ENCODE data around the gene SYMPK. TPM values are rescaled to one million over a fixed set of nuclear protein-coding genes. Genes with fewer than 3 reads are reported as not detected.

Gene SYMPK
- total RNA-seq, 8 experiments from 2014 or later: 22.2 to 87.8 (median 39.2) TPM

DNA sequence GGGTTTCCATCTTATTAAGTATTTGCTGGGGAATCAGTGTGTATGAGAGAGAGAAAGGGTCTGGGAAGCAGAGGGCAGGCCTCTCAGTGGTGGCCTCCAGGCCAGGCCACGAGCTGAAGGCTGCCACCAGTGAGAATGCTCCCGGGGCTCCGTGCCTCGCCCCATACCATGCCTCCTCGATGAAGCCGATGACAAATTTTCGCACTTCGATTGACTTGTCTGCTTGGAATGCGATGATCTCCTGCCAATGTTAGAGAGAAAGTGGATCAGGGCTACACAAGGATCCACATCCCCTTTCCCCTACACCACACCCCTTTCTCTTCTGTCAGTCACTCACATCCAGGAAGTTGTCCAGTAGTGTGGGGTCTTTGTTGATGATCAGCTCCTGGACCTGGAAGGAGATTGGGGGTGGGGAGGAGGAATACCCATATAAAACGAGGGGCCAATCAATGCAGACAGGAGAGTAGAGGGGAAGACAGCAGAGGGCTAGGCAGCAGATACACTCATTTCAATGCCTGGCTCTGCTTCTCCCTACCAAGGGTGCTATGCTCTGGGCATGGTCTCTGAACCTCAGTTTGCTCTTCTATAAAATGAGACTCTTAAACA is 10.7 kb downstream of the SYMPK start:
- WGBS, 10 experiments: 80 to 100% (median 92%) methylated on average over 1 to 9 of the region's 10 CpGs; no CpG with 5 or more reads in 5 of the 10 experiments
- in situ Hi-C loops (cut with MboI; ENCODE audit: low pct_unique_long_range_greater_than_20kb in 2 of 9, low sequenced_read_pairs in 9 of 9, unreplicated experiment in 9 of 9): no loop called here
- H3K4me3 ChIP-seq: no peak overlapping the region

DNA sequence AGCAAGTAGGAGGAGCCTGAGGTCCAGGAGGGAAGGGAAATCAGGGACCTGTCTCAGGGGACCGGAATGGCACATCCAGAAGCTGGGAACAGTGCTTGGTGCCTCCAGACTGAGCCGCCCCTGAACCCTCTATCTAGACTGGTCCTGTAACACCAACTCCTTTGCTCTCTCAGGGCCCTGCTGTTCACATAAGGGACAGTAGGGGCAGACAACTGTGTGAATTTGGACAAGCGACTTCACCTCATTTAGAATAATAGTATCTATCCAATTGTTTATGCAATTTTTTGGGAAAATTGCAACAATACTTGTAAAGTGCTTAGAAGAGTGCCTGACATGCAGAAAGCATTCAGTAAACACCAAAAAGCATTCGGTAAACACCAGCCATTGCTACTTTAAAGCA is 14.0 kb downstream of the SYMPK start:
- 71 to 100% (median 85%) methylated on average over 1 to 3 of the region's 4 CpGs; no CpG with 5 or more reads in 4 of the 10 experiments for WGBS, 10 experiments
- Histone ChIP-seq H3K27ac (no peak overlapping the region), H3K4me3 (no peak overlapping the region), H3K4me1 (replicated peaks in 1 of 2) (peaks cover 0 to 4% of the 10 kb centered on the region in 2 donors)
- in situ Hi-C loops (cut with MboI; ENCODE audit: low pct_unique_long_range_greater_than_20kb in 2 of 9, low sequenced_read_pairs in 9 of 9, unreplicated experiment in 9 of 9): no loop called here
- peak in 3 of 8 experiments; percentile 20 to 40 (median 36) for ATAC-seq (replicated peaks in 6 of 8)

More for the DNA sequence above, 10.7 kb downstream of the SYMPK start:
- no peak overlapping the region for H3K27ac ChIP-seq
- ATAC-seq (replicated peaks in 6 of 8): no peak
- H3K4me1 ChIP-seq (replicated peaks in 1 of 2): peaks cover 0 to 4% of the 10 kb centered on the region in 2 donors

DNA sequence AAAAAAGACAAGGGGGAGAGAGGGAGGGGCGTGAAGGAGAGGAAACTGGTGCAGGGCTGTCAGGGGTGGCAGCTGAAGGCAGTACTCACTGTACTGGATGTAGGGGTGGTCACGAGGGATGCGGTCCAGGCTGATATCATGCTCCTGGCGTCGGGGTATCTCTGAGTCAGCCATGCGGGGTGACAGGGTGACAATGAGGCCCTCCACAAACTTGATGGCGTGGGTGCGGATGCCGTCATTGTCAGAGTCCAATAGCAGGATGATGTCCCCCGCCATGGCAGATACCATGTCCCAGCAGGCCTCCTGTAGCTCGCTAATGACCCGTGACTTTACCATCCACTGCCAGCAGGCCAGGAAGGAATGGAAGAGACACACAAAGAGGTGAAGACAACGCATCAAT is 15.3 kb downstream of the SYMPK start:
- ATAC-seq (replicated peaks in 6 of 8): peak in 5 of 8 experiments; percentile 33 to 93 (median 87)
- 50 to 100% (median 90%) methylated on average over 1 to 11 of the region's 13 CpGs; no CpG with 5 or more reads in 1 of the 10 experiments for WGBS, 10 experiments
- Histone ChIP-seq H3K4me1 (replicated peaks in 1 of 2) (peaks cover 0 to 4% of the 10 kb centered on the region in 2 donors), H3K4me3 (no peak overlapping the region), H3K27ac (no peak overlapping the region)
- in situ Hi-C loops (cut with MboI; ENCODE audit: low pct_unique_long_range_greater_than_20kb in 2 of 9, low sequenced_read_pairs in 9 of 9, unreplicated experiment in 9 of 9): no loop called here

DNA sequence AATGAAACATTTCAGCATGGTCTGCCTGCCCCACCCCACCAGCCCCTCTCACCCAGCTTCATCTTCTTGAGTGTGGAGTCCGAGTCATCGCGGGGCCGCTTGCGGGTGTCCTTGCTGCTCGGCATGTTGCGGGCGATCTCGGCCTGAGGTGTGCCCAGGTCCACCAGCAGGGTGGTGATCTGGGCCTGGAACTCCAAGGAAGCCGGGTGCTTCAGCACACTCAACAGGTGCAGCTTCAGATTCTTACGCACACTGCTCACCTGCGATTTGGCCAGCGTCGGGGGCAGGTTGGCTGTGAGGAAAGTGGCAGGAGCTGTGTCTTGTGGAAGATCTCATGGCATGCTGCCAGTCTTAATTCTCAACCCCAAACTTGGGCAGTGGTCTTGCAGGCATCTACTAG is 20.7 kb downstream of the SYMPK start:
- H3K4me3 ChIP-seq: no peak overlapping the region
- ATAC-seq (replicated peaks in 6 of 8): no peak
- no peak overlapping the region for H3K27ac ChIP-seq
- H3K4me1 ChIP-seq (replicated peaks in 1 of 2): no peaks in the 10 kb centered on the region
- in situ Hi-C loops (cut with MboI; ENCODE audit: low pct_unique_long_range_greater_than_20kb in 2 of 9, low sequenced_read_pairs in 9 of 9, unreplicated experiment in 9 of 9): no loop called here
- WGBS, 10 experiments: 100% methylated on average over 2 to 4 of the region's 14 CpGs; no CpG with 5 or more reads in 7 of the 10 experiments

DNA sequence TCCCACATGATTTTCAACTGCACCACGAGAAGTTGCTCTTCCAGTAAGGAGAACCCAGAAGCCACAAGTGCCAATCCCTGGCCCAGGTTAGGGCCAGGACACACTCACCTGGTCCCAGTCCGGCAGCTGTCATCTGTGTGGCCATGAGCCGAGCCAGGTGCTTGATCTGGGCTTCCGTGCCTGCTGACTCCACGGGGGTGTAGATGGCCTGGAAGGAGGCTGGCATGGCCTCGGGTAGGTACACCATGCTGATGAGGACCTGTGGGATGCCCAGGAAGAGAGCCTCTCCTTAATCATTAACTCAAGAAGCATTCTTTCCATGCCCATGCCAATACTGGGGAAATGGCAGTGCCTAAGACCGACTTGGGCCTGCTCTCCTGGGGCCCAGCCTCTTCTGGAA is 28.0 kb downstream of the SYMPK start:
- Histone ChIP-seq H3K27ac (no peak overlapping the region), H3K4me3 (no peak overlapping the region), H3K4me1 (replicated peaks in 1 of 2) (no peaks in the 10 kb centered on the region)
- ATAC-seq (replicated peaks in 6 of 8): no peak
- 40 to 100% (median 100%) methylated on average over 1 to 5 of the region's 7 CpGs; no CpG with 5 or more reads in 4 of the 10 experiments for WGBS, 10 experiments
- in situ Hi-C loops (cut with MboI; ENCODE audit: low pct_unique_long_range_greater_than_20kb in 2 of 9, low sequenced_read_pairs in 9 of 9, unreplicated experiment in 9 of 9): no loop called here

GRCh38 chr19:45828945-45829344 is 34.0 kb downstream of the SYMPK start:
- no peak overlapping the region for H3K4me3 ChIP-seq
- H3K4me1 ChIP-seq (replicated peaks in 1 of 2): no peaks in the 10 kb centered on the region
- H3K27ac ChIP-seq: no peak overlapping the region
- WGBS, 10 experiments: 89% methylated on average over 3 to 5 of the region's 16 CpGs; no CpG with 5 or more reads in 8 of the 10 experiments
- in situ Hi-C loops (cut with MboI; ENCODE audit: low pct_unique_long_range_greater_than_20kb in 2 of 9, low sequenced_read_pairs in 9 of 9, unreplicated experiment in 9 of 9): no loop called here
- ATAC-seq (replicated peaks in 6 of 8): peak in 1 of 8 experiments; percentile 6

DNA sequence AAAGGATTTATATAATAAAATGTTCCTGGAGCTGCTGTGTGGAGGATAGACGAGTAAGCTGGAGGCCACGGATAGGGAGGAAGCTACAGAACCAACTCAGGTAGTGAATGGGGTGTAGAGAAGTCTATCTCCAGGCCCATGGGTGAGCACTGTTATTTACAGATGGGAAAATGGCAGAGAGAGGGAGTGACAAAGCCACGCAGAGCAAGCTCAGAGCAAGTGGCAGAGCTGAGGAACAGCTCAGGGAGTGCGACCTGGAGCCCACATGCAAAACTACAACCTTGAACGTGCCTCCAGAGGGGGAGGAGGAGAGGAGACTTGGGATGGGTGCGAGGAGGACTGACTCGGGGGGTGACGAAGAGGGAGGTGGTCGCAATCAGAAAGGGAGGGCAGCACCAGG is 34.4 kb downstream of the SYMPK start:
- in situ Hi-C loops (cut with MboI; ENCODE audit: low pct_unique_long_range_greater_than_20kb in 2 of 9, low sequenced_read_pairs in 9 of 9, unreplicated experiment in 9 of 9): no loop called here
- H3K4me3 ChIP-seq: no peak overlapping the region
- WGBS, 10 experiments: 79 to 100% (median 91%) methylated on average over 1 to 5 of the region's 9 CpGs; no CpG with 5 or more reads in 4 of the 10 experiments
- H3K27ac ChIP-seq: no peak overlapping the region
- no peak for ATAC-seq (replicated peaks in 6 of 8)
- H3K4me1 ChIP-seq (replicated peaks in 1 of 2): no peaks in the 10 kb centered on the region

- Histone ChIP-seq H3K27ac (no peak overlapping the region), H3K4me3 (no peak overlapping the region), H3K4me1 (replicated peaks in 1 of 2) (no peaks in the 10 kb centered on the region)
- in situ Hi-C loops (cut with MboI; ENCODE audit: low pct_unique_long_range_greater_than_20kb in 2 of 9, low sequenced_read_pairs in 9 of 9, unreplicated experiment in 9 of 9): no loop called here
- 78 to 100% (median 93%) methylated on average over 2 to 7 of the region's 16 CpGs; no CpG with 5 or more reads in 4 of the 10 experiments for WGBS, 10 experiments
- peak in 1 of 8 experiments; percentile 12 for ATAC-seq (replicated peaks in 6 of 8)
These were observed 35.4 kb downstream of the SYMPK start for GRCh38 chr19:45827459-45828093.

GRCh38 chr19:45826934-45827333 is 36.0 kb downstream of the SYMPK start:
- WGBS, 10 experiments: 71 to 83% (median 81%) methylated on average over 1 to 5 of the region's 11 CpGs; no CpG with 5 or more reads in 7 of the 10 experiments
- Histone ChIP-seq H3K4me1 (replicated peaks in 1 of 2) (no peaks in the 10 kb centered on the region), H3K4me3 (no peak overlapping the region), H3K27ac (no peak overlapping the region)
- in situ Hi-C loops (cut with MboI; ENCODE audit: low pct_unique_long_range_greater_than_20kb in 2 of 9, low sequenced_read_pairs in 9 of 9, unreplicated experiment in 9 of 9): no loop called here
- peak in 4 of 8 experiments; percentile 23 to 89 (median 70) for ATAC-seq (replicated peaks in 6 of 8)

DNA sequence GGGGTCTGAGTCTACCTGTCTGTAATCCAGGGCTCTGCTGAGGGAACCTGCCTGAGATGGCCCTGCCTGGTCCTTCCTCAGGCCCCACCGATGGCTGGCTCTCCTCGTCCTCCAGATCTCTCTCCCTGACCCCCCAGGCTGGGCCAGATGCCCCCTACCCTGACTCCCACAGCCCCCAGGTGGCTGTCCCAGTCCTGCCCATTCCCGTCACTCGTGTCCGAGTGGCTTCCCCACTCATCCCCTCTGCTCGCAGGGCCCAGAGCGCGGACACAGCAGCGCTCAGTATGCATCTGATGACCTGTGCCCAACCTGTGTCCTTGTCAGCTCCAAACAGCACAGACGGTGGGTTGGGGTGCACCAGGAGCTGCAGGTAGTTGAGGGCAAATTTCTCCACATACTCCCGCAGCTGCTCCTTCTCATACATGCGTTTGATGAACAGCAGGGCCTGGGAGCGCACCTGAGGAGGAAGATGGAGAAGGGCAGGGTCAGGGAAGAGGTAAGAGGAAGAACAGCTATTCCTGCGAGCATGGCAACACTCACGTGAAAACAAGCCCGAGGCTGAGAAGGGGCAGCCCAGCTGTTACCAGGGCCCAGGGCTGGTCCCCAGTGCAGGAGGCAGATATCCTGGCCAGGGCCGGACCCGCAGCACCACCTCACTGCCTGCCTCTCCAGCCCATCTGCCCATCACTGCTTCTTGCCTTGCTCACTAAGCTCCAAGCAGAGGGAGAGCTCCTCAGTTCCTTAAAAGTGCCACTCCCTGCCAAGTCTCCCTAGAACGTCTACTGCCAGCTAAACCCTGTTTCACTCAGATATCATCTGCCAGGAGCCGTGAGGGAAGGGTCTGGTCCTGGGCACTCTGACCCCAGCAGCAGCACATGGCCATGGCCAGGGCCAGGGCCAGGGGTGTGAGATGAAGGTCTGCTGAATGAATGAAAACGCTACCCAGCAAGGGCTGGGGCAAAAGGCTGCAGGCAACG is 36.7 kb downstream of the SYMPK start:
- no peaks in the 10 kb centered on the region for H3K4me1 ChIP-seq (replicated peaks in 1 of 2)
- in situ Hi-C loops (cut with MboI; ENCODE audit: low pct_unique_long_range_greater_than_20kb in 2 of 9, low sequenced_read_pairs in 9 of 9, unreplicated experiment in 9 of 9): no loop called here
- H3K4me3 ChIP-seq: no peak overlapping the region
- ATAC-seq (replicated peaks in 6 of 8): no peak
- WGBS, 10 experiments: 75 to 100% (median 88%) methylated on average over 1 to 6 of the region's 22 CpGs; no CpG with 5 or more reads in 3 of the 10 experiments
- no peak overlapping the region for H3K27ac ChIP-seq

DNA sequence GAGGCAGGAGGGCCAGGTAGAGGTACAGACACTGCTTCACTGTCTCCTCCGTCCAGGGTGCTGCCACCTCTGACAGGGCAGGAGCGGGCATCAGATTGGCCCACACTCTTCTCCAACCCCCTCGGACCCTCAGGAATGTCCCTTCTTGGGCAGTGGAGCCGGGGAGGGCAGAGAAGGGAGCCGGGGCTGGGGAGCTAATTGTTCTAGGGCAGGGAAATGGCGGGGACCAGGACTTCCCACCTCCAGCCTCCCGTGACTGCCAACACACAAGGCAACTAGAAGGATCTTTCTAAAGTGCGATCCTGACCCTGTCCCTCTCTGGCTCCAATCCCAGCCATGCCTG is 37.7 kb downstream of the SYMPK start:
- H3K4me3 ChIP-seq: no peak overlapping the region
- no peak overlapping the region for H3K27ac ChIP-seq
- H3K4me1 ChIP-seq (replicated peaks in 1 of 2): no peaks in the 10 kb centered on the region
- ATAC-seq (replicated peaks in 6 of 8): peak in 1 of 8 experiments; percentile 7
- WGBS, 10 experiments: 80 to 100% (median 100%) methylated on average over 1 of the region's 8 CpGs; no CpG with 5 or more reads in 7 of the 10 experiments
- in situ Hi-C loops (cut with MboI; ENCODE audit: low pct_unique_long_range_greater_than_20kb in 2 of 9, low sequenced_read_pairs in 9 of 9, unreplicated experiment in 9 of 9): no loop called here

DNA sequence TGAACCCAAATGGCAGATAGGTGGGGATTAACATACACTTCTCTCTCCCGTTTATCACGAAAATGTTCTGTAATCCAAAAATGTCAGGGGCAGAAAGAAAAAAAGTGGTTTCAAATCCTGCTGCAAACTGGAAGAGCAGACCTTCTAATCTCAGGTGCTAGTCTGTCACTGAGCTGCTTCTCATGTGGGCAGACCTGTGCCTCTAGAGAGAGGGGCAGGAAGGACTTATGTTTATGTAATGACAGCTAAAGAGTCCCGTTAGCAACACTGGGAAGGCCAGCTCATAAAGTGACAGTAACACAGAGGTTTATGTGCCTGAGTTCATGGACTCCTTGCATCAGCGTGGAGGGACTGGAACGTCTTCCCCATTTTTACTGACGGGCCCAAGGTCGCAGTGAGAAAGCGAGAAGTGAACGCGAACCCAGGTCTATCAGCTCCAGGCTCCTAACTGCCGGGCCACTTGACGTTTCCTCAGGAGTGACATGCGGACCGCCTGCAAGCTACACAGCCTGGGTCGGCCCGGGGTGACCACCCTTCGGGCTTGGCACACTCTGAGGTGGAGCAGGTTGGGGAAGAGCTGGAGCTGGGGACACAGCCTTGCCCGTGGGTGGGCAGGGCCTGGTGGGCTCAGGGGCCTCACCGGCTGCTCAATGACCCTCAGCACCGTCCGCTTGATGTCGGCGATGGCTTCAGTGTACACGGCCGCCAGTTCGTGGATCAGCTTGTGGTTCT is 38.2 kb downstream of the SYMPK start:
- Histone ChIP-seq H3K4me3 (no peak overlapping the region), H3K27ac (no peak overlapping the region), H3K4me1 (replicated peaks in 1 of 2) (no peaks in the 10 kb centered on the region)
- ATAC-seq (replicated peaks in 6 of 8): no peak
- in situ Hi-C loops (cut with MboI; ENCODE audit: low pct_unique_long_range_greater_than_20kb in 2 of 9, low sequenced_read_pairs in 9 of 9, unreplicated experiment in 9 of 9): no loop called here
- WGBS, 10 experiments: 68 to 93% (median 88%) methylated on average over 2 to 16 of the region's 26 CpGs; no CpG with 5 or more reads in 2 of the 10 experiments
